HPDE6-E6E7 (cell line): ENCODE data around the gene PDE11A.

Experiments used
- DNase-seq: peaks from one replicate; pipeline ENCODE4 v3.0.0; 2011; ENCODE audit warnings: missing footprints; ENCODE audit errors: extremely low spot score

PDE11A gene

GRCh38 chr2:177759443-177759842 lies 313.1 kb downstream of the PDE11A start:
- no peak for DNase-seq

- DNase-seq, result no peak
Measured at GRCh38 chr2:177758591-177759371, 313.8 kb downstream of the PDE11A start.

GRCh38 chr2:177756336-177756735 lies 316.2 kb downstream of the PDE11A start:
- DNase-seq, result no peak

- no peak for DNase-seq
Measured at GRCh38 chr2:177754492-177754873, 318.1 kb downstream of the PDE11A start.

DNA sequence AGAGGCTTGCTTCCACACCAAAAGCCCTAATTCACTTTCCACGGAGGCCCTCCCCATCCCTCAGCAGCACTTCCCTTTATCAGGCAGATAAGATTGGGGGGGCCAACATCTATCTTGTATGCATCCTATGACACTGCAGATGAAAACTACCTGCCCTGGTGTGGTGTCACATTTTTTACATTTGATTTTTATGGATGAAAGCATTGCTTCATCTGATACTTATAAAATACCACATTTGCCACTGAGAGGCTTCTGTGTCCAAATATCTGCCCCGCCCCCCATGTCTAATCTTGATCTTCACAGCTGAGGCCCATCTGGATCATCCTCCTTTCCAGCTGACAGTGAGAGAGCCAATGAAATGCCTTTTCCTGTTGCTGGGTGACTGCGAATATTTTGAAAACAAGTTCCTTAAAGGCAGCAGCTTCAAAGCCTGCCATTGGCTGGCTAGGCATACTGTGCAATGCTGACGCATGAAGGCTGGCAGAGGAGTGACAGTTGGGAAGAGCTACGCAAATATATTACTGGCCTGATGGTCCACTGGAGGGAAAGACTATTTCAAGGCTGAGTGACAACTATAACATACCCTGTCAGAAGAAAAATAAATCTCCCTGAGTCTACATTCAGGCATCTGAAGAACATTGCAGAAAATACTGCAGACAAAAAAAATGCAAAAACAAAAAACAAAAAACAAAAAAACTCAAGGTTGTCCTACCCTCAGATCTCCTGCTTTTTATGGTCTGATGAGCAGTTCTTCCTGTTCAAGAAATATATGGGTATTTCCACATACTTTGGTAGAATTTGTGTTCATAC lies 318.7 kb downstream of the PDE11A start:
- no peak for DNase-seq

DNA sequence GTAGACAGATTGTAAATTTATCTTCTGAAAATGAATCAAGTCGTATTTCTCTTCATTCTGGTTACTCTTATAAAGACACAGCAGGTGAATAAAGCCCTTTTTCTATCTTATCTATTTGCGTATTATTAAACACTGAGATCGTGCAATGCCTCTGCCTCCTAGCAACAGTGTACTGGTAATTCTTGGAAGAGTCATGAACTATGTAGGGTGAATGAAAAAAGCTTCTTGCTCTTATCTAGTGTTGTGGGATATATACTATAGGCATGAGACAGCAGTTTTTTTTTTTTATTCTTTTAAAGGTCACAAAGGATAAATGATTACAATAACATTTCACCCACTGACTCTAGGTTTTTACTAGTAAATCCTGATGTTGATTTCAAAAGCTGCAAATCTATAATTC lies 324.2 kb downstream of the PDE11A start:
- DNase-seq, result no peak

DNA sequence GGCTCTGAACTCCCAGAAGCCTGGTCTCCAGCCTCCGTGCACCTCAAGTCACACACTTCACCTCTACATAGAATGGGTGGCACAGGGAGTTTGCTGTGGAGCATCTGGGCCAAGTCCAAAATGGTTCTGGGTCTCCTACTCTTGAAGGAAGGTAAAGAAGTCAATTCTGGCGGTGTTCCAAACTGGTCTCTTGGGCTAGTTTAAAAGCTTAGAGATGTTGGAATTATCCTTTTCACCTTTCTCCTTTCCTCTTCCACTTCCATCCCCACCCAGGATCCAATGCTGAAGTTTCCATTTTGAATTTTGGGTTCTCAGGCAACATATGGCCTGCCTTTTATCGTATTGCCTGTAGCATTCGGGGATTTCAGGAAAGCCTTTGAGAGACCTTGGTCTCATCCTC lies 325.2 kb downstream of the PDE11A start:
- DNase-seq, result no peak

- no peak for DNase-seq
Measured at GRCh38 chr2:177746358-177746757, 326.2 kb downstream of the PDE11A start.

- no peak for DNase-seq
Measured at GRCh38 chr2:177745531-177745930, 327.0 kb downstream of the PDE11A start.

- no peak for DNase-seq
Measured at GRCh38 chr2:177742851-177743250, 329.7 kb downstream of the PDE11A start.

GRCh38 chr2:177741866-177742265 lies 330.7 kb downstream of the PDE11A start:
- no peak for DNase-seq

- DNase-seq, result no peak
Measured at GRCh38 chr2:177740700-177741099, 331.9 kb downstream of the PDE11A start.

DNA sequence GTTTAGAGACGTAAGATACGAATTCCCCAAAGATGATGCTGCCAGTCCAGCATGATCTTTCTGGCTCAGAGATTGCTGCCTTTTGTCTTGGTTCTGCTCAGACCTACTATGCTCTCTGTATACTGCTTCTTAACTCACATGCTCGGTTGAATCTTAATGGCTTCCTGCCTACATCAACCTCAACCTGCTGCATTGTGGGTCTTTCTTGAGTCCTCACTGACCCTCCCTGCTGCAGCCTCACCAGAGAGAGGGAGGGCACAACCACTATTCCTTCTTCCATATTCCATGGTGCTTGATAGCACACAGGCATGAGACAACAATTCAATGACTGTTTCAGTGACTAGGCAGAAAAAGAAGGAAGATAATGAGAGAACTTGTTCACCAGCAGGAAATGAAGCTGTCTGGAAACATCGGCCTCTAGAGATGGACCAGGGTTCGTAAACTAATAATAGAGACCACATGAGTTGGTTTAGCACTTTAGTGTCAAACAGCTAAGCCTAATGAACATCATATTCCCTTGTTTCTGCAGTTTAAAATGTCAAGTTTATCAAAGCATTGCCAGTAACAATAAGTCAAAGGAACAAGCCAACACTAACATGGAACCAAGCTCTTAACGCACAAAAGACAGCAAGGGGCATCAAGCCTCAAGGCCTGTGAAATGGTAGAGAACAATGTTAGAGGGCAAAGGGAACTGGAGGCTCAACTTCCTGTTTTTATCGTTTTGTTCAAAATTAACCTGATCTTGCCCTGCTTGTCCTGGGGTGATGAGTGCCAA lies 333.9 kb downstream of the PDE11A start:
- no peak for DNase-seq

DNA sequence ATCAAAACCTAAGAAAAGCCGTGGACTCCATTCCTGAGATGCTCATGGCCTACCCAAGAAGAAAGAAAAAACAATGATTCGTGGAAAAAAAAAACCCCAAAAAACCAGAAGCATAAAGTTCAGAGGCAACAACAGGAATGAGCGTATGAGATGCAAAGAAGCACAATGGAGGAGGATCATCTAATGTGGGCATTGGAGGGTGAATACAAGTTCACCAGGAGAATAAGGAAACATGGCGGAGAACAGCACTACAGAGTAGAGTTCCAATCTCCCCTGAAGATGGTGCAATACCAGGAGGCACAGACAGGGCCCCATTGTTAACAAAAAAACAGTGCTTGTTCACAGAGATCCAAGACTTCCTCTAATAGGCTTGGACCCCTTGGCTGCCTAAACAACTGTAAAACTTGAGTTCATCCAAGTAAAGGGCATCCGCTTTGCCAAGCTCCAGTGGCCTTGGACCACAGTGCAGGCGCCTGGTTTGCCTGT lies 337.2 kb downstream of the PDE11A start:
- DNase-seq, result no peak

DNA sequence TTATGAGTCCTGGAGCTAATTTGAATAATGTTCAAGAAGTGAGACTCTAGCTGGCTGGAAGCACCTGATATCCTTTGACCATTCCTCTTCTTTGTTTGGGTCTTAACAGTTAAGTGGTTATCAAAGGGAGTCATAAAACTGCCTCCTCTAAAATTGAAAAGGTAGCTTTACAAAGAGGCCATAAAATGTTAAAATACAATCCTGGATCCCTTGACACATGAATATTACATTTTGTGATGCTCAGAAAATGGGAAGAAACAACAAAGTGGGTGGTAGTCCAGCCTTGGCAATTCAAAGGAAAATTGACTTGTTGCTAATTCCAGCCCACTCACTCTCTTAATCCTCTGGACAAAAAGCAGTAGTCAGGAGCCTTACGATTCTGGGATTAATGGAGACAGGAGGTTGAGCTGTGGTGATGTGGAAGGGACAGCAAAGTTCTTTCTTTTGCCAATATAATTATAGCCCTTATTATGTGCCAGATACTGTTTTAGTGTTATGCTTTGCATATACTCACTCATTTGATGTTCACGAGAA lies 339.2 kb downstream of the PDE11A start:
- DNase-seq, result no peak

- no peak for DNase-seq
Measured at GRCh38 chr2:177731384-177731783, 341.2 kb downstream of the PDE11A start.

- no peak for DNase-seq
Measured at GRCh38 chr2:177730792-177731191, 341.8 kb downstream of the PDE11A start.

GRCh38 chr2:177730363-177730762 lies 342.2 kb downstream of the PDE11A start:
- no peak for DNase-seq

GRCh38 chr2:177728920-177729319 lies 343.7 kb downstream of the PDE11A start:
- no peak for DNase-seq

DNA sequence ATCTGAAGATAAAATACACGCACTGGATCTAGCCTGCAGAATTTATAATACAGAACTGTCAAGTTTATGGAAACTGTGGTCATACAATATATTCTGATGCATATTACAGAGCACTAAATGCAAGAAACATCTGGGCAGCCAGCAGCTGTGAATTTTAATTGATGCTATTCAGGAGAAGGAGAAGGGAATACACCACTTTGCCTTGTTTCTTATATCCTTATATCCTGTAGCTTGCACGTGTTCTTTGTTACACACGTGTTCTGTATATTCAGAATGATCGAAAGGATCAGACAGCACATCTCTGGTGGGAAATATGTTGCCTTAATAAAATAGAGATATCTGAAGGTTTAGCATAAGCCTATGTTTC lies 344.2 kb downstream of the PDE11A start:
- no peak for DNase-seq

DNA sequence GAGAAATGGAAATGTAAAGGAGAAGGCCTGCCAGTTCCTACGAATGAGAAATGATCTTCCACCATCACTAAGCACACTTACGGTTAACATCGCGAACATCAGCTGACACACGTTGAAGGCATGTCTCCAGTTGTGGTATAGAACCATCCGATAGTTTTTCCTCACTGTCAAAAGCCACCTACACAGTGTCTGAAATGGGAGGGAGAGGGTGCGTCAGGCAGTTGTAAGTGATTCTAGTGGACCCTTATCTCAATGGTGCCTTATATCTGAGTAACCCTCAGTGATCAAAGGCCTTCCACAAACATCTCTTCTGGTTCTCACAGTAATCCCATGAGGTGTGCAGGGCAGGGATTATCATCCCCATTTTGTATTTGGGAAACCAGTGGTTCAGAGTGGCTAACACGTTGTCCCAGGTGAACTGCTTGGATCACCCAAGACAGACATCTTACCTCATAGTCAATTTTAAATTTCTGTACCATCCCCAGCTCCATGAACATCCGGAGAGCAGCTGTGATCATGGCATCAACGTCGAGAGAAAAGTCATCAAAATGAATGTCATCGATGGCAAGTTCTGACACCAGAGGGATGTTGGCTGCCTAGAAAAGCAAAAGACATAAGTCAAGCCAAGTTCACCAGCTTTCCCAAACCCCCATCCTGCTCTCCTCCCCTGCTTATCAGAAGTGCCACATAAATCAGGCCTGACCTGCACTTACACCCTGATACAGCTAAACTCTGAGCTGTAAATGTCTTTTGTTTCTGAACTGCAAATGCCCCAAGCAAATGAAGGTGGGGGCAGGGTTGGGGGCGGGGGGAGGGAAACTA lies 344.8 kb downstream of the PDE11A start:
- no peak for DNase-seq
